HG02588 (cell line): Measurements from ENCODE around the gene SP110.
"Not testable (repeated sequence)": the region's sequence is repeated elsewhere in the genome, so short reads cannot be mapped to it uniquely, and the experiment has no call there.

Experiments used
- ATAC-seq: cut with Tn5 transposase; IDR thresholded peaks from one replicate; pipeline ENCODE4 v1.9.1; 2021; ENCODE audit warnings: mild to moderate bottlenecking, moderate library complexity; ENCODE audit not compliant: unreplicated experiment

Gene SP110

DNA sequence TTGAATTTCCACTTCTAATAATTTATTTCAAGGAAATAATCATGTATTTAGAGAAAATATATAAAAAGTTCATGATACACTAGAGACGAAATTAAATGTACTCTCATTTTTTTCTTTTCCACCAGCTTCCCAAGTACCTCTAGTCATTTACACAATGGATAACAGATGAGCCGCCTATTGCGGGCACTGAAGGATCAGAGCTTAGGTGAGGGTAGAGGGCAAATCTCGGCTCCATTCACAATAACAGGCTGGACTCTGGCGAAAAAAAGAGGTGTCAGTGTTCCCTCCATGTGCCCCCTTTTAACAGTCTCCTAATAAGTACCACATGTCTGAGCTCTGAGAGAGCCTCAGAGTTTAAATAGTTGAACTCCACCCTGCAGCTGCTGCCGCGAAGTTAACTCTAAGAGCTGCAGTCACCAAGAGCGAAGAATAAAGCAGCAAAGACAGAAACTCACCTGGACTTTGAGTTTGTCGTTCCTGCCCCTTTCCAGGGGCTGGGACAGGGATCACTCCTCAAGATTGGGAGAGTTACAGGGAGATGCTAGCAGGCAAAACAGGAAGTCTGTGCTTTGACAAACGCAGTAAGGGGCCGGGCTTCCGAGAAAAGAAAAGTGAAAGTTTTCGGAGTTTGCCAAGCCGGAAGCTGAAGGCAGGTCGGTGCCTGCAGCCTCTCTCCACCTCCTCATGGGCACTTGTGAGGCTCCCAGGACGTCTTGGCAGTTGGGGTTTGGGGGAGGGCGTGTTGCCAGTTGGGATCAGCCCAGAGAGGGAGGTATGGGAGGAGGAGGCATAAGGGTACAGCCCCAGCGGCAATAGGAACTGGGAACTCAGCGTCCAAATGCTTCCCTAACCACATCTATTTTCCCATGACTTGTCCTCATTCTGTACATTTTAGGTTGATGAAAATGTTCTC, at the start of gene SP110:
Gene SP110, minus strand, starts transcription at position 566 of the 913 bp plus-strand sequence. CDS start 3,057 bp downstream, outside the sequence.
- peak; percentile 77 for ATAC-seq

DNA sequence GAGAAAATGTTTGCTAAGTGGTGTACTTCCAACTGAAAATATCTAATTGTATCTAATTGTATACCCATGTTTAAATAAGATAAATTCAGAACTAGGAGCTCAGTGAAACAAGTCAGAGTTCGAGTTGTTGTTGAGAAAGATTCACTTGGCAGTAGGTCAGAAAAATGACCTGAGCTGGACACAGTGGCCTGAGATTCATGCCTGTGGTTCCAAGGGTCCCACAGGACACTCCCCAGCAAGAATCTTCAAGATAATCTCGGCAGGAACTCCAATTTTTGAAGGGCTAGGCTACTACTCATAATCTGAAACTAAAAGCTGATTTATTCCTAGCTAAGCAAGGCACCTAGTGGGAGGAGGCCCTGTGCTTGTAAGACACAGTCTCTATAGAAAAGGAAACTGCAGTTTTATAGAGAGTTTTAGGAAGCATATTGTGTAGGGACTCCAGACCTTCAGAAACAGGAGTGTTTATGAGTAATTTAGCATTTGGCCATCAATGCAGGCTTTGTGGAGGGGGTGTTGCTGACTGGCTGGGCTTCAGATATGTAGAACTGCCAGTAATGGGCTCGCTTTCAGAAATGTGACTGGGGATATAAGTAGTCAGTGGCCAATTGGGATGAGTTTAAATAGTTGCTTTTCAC, 48.9 kb upstream of the SP110 start:
- peak; percentile 63 for ATAC-seq

DNA sequence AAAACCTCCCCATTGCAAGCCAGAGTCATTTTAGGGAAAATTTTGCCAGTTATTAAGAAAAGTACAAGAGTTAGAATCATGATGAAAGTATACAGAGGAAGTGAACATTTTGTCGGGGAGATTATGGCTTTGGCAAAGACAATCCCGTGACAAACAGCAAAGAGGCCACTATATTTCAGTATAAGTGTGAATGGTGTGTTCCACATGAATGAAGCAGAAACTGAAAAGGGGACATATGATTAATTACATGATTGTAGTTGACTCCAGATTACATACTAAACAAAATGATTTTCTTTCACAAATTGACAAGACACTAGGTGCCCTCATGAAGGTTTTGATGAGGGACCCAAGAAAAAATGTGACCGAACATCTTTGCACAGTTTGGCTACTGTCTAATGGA, 47.8 kb upstream of the SP110 start:
- peak; percentile 56 for ATAC-seq

DNA sequence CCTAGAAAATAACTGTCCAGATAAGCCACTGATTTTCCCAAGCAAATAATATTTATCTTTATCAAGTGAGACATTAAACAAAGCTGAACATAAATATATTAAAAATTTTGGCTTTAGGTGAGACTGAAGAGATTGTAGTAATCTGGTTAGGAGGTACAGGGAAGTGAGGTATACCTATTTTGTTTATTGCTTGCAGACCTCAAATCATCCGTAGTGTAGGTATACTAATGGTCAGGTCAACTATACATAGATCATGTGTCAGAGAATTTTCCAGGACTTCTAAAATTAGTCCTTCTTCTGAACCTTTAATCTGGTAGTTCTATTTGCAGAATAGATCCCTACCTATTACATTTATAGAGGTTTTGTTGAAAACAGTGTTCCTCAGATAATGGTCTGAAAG, 47.3 kb upstream of the SP110 start:
- peak; percentile 19 for ATAC-seq

DNA sequence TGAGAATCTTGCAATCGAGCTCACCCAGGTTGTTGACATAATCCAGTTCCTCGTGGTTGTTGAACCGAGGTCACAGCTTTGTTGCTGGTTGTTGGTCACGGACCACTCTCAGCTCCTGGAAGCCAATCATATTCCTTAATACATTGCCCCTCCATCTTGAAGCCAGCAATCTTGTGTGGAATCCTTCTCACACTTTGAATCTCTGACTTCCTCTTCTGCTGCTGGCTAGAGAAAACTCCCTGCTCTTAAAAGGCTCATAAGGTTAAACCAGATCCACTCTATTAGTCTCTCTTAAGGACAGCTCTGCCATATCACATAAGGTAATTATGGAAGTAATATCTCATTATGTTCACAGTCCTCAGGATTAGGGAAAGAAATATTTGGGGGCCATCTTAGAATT, 46.9 kb upstream of the SP110 start:
- no peak for ATAC-seq

DNA sequence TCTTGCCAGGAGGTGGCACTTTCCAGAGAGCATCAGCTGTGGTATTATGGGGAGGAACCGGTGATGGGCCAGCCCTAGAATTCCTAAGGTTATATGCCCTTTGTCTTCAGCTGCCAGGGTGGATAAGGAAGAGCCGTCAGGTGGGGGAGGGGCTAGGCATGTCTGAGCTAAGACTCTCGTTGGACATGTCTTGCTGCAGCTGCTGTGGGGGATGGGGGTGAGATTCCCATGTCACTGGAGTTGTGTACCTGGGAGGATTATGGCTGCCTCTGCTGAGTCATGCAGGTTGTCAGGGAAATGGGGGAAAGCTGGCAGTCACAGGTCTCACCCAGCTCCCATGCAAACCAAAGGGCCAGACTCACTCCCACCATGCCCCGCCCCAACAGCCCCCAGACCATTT, 45.2 kb upstream of the SP110 start:
- ATAC-seq = not testable (repeated sequence)

DNA sequence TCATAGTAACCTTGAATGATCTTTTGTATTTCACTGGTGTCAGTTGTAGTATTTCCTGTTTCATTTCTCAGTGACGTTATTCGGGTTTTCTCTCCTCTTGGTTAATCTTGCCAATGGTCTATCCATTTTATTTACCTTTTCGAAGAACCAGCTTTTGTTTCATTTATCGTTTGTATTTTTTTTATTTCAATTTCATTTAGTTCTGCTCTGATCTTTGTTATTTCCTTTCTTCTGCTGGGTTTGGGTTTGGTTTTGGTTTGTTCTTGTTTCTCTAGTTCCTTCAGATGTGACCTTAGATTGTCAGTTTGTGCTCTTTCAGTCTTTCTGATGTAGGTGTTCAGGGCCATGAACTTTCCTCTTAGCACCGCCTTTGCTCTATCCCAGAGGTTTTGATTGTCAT, 42.5 kb upstream of the SP110 start:
- no peak for ATAC-seq

DNA sequence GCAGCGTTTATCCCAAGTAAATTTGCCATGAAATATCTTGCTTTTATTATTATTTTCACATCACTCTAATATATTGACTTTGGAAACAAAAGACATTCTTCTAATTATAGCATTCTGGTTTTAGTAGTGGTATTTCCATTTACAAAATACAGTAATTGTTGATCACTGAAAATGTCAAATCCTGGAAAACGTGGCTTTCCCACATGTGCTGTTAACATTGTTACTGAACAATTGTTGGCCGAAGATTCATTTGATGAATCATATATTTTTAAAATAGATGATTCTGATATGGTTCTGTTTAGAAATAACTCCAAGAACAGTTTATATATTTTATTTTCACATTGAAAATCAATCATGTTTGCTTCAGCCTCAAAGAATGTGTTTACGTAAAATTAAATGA, 38.7 kb upstream of the SP110 start:
- no peak for ATAC-seq

DNA sequence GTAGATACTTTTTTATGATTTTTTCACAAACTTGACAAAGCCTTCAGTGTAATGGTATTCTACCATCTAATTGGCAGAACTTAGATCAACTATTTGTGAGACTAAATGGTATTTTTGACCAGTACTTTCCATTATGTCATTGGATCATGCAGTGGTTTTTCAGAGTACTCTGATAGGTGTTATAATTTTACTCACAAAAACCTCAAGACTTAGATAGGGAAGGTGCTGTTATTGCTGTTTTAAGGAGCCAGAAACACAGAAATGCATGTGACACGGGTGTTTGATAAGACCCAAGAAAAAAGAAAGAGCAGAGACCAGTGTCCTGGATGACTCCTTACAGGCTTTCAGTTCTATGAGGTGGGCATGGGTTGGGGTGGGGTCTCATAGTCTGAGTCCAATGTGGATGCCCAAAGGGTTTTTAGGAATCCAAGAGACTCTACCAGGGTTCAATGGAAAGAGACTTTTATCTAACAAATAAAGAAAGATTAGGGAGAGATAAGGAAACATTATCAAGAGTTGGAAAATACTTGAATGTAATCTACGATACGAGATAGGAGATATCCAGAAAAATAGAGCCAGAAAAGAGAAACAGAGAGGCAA, 37.0 kb upstream of the SP110 start:
- no peak for ATAC-seq

DNA sequence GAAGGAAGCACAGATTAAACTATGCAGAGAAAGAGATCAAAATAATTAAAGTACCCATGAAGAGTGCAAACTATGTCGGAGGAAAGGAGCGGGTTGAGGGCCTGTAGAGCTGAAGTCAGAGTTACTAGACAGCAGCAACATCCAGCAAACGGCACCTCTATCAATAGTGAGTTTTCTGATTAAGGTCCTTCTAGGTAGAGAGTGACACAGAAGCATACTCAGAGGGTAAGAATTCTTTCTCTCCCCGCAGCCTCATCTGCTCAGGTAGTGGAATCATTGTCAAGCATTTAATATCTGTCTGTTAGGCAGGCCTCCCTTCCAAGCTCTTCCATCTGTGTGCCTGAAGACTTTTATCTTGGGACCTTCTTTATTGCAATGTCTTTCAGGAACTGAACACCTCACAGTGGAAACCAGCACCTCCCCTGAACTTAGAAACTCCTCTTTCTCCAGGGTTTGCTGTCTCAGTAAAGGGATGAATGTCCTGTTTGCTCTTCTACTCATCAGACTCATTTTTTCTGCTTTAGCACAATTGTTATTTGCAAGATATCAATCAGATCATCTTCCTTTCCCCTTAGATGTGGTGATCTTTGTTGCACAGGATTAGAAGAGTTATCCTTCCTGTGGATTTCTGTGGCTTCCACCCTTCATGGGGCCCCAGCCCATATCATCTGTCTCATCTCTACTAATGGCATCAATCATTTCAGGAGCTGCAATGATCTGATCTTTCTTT, 34.5 kb upstream of the SP110 start:
- no peak for ATAC-seq

DNA sequence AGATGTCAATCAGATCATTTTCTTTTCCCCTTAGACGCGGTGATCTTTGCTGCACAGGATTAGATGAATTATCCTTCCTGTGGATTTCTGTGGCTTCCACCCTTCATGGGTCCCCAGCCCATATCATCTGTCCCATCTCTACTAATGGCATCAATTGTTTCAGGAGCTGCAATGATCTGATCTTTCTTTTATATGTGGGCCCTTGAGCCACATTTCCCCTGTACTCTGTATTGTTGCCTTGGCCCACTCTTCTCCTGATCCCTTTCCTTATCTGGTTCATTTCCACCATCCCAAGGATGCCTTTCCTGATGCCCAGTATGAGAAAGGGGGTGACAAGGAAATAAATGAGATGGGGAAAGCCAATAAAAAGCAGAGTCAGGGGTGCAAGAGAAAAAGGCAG, 30.4 kb upstream of the SP110 start:
- no peak for ATAC-seq

DNA sequence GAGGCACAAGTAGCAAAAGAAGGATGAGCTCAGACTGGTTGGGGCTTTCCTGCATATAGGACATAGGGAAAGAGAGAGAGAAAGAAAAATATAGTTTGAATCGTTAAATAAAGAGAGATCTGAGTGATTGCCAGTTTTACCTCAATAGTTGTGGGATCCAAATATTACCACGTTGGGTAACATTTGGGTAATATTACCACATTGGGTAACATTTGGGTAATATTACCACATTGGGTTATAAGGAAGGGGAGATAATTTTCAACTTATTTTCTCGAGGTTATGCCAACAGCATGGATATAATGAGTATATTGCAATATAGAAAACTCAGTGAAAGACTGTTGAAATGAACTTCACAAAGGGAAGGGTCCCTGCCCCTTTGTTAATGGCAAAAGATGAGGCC, 26.4 kb upstream of the SP110 start:
- no peak for ATAC-seq

DNA sequence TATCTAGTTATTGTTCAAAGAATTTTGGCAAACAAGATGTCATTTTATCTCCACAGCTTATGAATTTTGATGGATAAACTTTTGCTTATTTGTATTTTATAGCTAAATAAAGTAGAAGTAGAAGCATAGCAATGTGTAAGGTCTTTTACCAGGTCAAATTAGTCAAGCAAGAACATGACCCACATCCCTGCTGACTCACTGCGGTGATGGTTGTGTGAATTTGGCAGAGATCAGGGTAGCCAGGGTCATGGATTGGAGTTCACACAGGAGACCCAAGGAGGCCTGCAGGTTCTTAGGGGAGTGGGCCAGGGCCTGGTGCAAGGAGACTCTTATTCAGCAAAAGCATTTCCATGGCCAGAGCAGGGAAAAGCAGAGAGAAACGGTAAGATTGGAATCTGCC, 24.4 kb upstream of the SP110 start:
- no peak for ATAC-seq

DNA sequence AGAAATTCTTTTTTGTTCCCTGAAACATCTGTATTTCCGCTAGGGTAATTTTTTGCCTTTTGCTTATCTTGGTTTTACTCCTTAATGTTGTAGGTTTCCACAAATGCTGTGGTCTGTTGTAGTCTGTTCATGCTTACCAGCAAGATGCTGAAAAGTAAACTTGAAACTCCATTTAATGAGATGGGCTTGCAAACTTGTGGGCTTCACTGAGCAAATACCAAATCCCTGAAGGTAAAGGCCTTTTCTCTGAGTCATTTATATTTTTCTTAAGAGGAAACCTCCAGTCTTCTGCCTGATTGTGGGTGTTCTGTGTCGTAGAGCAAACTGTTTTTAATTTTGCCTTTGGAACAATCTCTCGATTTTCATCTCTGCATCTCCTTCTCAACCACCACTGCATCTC, 15.1 kb upstream of the SP110 start:
- ATAC-seq = peak; percentile 63

DNA sequence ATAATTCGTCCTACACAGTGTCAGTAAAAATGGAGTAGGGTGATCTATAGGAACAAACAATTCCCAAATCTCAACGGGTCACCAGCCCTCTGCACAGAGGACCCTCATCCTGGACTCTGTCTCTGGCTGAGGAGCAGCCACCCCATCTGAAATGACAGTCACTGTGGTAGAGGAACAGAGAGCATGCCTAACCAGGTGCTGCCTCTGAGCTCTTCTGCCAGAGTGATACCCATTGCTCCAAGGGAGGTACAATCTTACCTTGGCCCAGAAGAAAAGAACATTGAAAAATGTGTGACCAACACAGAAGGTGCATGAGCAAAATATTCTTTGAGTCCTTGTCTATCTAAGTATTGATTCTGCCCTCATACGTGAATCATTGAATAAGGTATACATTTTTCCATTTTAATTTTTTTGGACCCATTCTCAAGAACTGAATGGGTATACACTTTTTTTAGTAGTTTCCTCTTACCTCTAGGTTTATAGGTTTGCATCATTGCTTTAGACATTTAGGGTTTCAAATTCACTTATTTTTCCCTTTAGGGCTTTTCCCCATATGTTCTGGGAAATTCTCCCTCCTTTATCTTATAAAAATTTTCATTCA, 14.4 kb upstream of the SP110 start:
- ATAC-seq = peak; percentile 54

DNA sequence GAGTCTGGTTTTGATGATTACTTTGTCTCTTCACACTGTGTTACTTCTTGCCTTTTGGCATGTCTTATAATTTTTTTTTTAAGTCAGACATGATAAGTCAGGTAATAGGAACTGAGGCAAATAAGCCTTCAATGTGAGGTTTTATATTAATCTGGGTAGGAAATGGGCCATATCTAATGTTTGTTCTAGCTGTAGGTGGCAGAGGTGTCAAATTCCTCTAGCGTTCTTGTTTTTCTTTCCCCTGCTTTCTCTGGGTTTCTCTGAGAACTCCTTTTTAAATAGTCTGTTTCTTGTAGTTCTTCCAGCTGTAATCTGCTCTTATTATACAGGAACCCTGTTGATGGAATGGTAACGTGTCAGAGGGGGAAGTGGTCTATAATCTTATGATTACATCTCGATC, 11.5 kb upstream of the SP110 start:
- no peak for ATAC-seq

DNA sequence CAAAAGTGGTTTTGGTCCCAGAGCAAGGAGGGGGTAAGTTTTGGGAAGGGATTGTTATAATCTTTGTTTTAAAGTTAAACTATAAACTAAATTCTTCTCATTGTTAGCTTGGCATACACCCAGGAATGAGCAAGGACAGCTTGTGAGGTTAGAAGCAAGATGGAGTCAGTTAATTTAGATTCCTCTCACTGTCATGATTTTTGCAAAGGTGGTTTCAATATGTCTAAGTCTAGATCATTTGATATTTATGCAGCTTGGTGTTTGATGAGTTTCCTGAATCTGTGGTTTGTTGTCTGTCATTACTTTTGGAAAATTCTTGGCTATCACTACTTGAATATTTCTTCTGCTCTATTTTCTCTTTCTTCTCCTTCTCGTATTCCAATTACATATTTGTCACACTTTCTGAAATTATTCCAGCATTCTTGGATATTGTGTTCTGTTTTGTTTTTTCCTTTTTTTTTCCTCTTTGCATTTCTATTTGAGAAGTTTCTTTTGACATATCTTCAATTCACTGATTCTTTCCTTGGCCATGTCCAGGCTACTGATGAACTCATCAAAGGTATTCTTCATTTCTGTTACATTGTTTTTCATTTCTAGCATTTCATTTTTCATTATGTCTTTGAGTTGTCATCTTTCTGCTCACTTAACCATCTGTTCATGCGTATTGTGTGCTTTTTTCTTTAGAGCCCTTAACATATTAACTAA, 10.9 kb upstream of the SP110 start:
- no peak for ATAC-seq

DNA sequence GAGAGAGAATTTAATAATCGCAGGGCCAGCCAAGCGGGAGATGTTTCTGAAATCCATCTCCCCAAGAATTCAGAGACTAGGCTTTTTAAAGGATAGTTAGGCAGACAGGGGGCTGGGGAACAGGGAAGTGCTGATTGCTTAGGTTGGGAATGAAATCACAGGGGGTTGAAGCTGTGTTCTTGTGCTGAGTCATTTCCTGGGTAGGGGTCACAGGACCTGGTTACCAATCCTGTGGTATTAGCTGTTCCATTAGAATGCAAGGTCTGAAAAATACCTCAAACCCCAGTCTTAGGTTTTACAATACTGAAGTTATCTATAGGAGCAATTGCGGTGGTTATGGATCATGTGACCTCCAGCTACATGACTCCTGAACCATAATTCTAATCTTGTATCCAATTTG, 10.3 kb upstream of the SP110 start:
- ATAC-seq = no peak

DNA sequence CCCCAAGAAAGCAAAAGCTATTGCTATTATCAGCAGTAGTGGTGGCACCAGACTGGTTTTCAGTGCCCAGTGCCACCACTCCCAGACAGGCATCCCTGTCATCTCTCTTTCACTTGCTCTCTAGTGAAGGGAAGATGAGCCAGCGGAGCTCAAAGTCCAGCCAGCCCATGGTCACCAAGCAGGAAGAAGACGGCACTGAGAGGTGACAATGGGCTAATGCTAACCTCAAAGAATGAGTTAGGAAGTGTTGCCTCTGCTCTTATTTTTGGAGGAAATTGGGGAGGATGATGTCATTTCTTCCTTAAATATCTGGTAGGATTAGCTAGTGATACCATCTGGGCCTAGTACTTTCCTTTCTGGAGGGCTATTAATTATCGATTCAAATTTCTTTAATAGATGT, 7.4 kb upstream of the SP110 start:
- no peak for ATAC-seq

DNA sequence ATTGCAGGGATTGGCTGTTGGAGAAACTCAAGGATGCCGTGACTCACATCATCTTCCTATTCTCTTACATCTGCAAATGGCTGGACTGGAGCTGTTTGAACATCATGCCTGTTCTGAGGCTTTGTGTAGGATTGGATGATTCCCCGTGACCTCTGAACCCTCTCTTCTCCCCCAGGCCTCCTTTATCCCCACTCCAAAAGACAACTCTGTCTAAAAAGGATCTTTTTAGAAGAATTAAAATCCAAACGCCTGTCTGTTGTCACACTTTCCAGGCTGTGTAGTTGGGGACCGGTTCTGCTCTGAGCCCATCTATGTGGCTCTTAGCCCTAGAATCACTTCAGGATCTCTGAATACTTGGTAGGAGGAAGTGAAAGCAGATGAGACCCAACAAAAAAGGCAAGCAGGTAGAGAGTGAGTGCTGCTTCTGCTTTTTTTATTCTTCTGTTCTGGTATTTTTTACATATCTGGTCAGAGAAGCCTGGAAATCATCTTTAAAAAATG, 6.3 kb upstream of the SP110 start:
- peak; percentile 77 for ATAC-seq
